Neuronal stem cell (in vitro differentiated cells): ENCODE data around the gene BCL2L11.

ENCODE experiments used
- DNase-seq: peaks from one replicate; pipeline ENCODE4 v3.0.0-alpha.2; 2013; ENCODE audit warnings: low spot score
- H2AFZ ChIP-seq: one replicate; pipeline ENCODE4 v1.6.1; 2013; ENCODE audit warnings: mild to moderate bottlenecking, low read length, inconsistent platforms
- H2AK5ac ChIP-seq: 2 replicates; pipeline ENCODE4 v1.6.1; 2013; ENCODE audit warnings: low read depth, mild to moderate bottlenecking, inconsistent platforms, low read length, moderate library complexity, mixed read lengths
- H2BK120ac ChIP-seq: 2 replicates; pipeline ENCODE4 v1.6.1; 2013; ENCODE audit warnings: low read depth, mild to moderate bottlenecking, inconsistent platforms, low read length, moderate library complexity, mixed read lengths
- H2BK12ac ChIP-seq: one replicate; pipeline ENCODE4 v1.6.1; 2013; ENCODE audit warnings: low read length, inconsistent platforms
- H2BK15ac ChIP-seq: 2 replicates; pipeline ENCODE4 v1.6.1; 2013; ENCODE audit warnings: mild to moderate bottlenecking, low read length, inconsistent platforms, mixed read lengths
- H2BK5ac ChIP-seq: one replicate; pipeline ENCODE4 v1.6.1; 2013; ENCODE audit warnings: inconsistent platforms, mild to moderate bottlenecking, low read length, moderate library complexity
- H3K14ac ChIP-seq: one replicate; pipeline ENCODE4 v1.6.1; 2013; ENCODE audit warnings: low read length, inconsistent platforms
- H3K18ac ChIP-seq: 2 replicates; pipeline ENCODE4 v1.6.1; 2013; ENCODE audit warnings: low read length, inconsistent platforms
- H3K23ac ChIP-seq: 2 replicates; pipeline ENCODE4 v1.6.1; 2013; ENCODE audit warnings: low read depth, mild to moderate bottlenecking, mixed read lengths, low read length, inconsistent platforms; ENCODE audit not compliant: poor library complexity
- H3K27ac ChIP-seq: replicated peaks from 3 replicates; pipeline ENCODE4 v1.5.1; 2013; ENCODE audit warnings: low read length, inconsistent platforms
- H3K27me3 ChIP-seq, 3 experiments: 2 replicates each; pipeline ENCODE4 v1.6.1; 2013; ENCODE audit warnings: low read length in 3 of 3, mild to moderate bottlenecking in 2 of 3, inconsistent platforms in 1 of 3, low read depth in 1 of 3, mixed read lengths in 1 of 3, moderate library complexity in 1 of 3; ENCODE audit not compliant: control insufficient read depth in 3 of 3, insufficient read depth in 3 of 3
- H3K36me3 ChIP-seq, 2 donors: replicated peaks in 1 of 2; 2 replicates each; pipeline ENCODE4 v1.6.1; 2013; ENCODE audit warnings: low read length in 2 of 2; ENCODE audit not compliant: control insufficient read depth in 2 of 2, insufficient read depth in 2 of 2
- H3K4ac ChIP-seq: 2 replicates; pipeline ENCODE4 v1.6.1; 2013; ENCODE audit warnings: inconsistent platforms, mild to moderate bottlenecking, low read length, moderate library complexity
- H3K4me1 ChIP-seq, 2 donors: 1 replicate in 1 of 2; 2 replicates in 1 of 2; pipeline ENCODE4 v1.6.1; 2013; ENCODE audit warnings: low read length in 2 of 2, low read depth in 1 of 2; ENCODE audit not compliant: control insufficient read depth in 2 of 2, insufficient read depth in 1 of 2
- H3K4me2 ChIP-seq: one replicate; pipeline ENCODE4 v1.6.1; 2013; ENCODE audit warnings: mild to moderate bottlenecking, low read length, inconsistent platforms; ENCODE audit not compliant: insufficient read depth, poor library complexity, severe bottlenecking
- H3K4me3 ChIP-seq, 2 donors: 2 replicates each; pipeline ENCODE4 v1.5.1; 2013; ENCODE audit warnings: low read length in 2 of 2, mild to moderate bottlenecking in 2 of 2, inconsistent platforms in 1 of 2, moderate library complexity in 1 of 2
- H3K79me1 ChIP-seq: one replicate; pipeline ENCODE4 v1.6.1; 2013; ENCODE audit warnings: low read depth, mild to moderate bottlenecking, inconsistent platforms, low read length, moderate library complexity
- H3K9ac ChIP-seq: one replicate; pipeline ENCODE4 v1.6.1; 2013; ENCODE audit warnings: mild to moderate bottlenecking, low read depth, low read length, inconsistent platforms; ENCODE audit not compliant: poor library complexity
- H3K9me3 ChIP-seq, 2 donors: replicated peaks in 1 of 2; 2 replicates each; pipeline versions ENCODE3 to v1.6.1; 2013; ENCODE audit warnings: low read length in 2 of 2, mild to moderate bottlenecking in 2 of 2, inconsistent platforms in 1 of 2, low read depth in 1 of 2, mixed read lengths in 1 of 2, moderate library complexity in 1 of 2; ENCODE audit not compliant: control insufficient read depth in 2 of 2, insufficient read depth in 1 of 2
- H4K8ac ChIP-seq: one replicate; pipeline ENCODE4 v1.6.1; 2013; ENCODE audit warnings: low read depth, mild to moderate bottlenecking, inconsistent platforms, low read length, moderate library complexity
- H4K91ac ChIP-seq: one replicate; pipeline ENCODE4 v1.6.1; 2013; ENCODE audit warnings: low read length, low read depth, mild to moderate bottlenecking, inconsistent platforms; ENCODE audit not compliant: poor library complexity
- WGBS, 2 donors: extraction: QIAGEN DNeasy Blood & Tissue Kit; methylation state at CpG; one replicate each; pipeline ENCODE4 v1.1.7; 2013; ENCODE audit warnings: missing lambda C conversion rate in 2 of 2, mixed read lengths in 1 of 2; ENCODE audit not compliant: insufficient read length in 2 of 2, insufficient replicate concordance in 1 of 2; ENCODE audit errors: extremely low coverage in 2 of 2; 5-methylcytosine and 5-hydroxymethylcytosine counted together

The BCL2L11 gene

GRCh38 chr2:111165084-111165483 lies 44.4 kb downstream of the BCL2L11 start:
- Histone ChIP-seq H3K27ac (no peak overlapping the region), H2BK15ac (no peak overlapping the region), H3K36me3 (peaks cover 37 to 81% of the 10 kb centered on the region in 2 donors), H3K9me3 (peaks cover 0 to 4% of the 10 kb centered on the region in 2 donors), H3K14ac (no peak overlapping the region), H3K27me3 (no peaks in the 10 kb centered on the region), H2BK12ac (no peak overlapping the region), H4K91ac (no peak overlapping the region), H3K4me1 (peaks cover 0 to 9% of the 10 kb centered on the region in 2 donors), H2AFZ (no peak overlapping the region), H2BK120ac (no peak overlapping the region), H3K4me3 (no peak overlapping the region), H4K8ac (no peak overlapping the region), H3K23ac (no peak overlapping the region), H3K4ac (no peak overlapping the region), H2BK5ac (no peak overlapping the region), H3K79me1 (peaks cover 6% of the 10 kb centered on the region), H3K18ac (no peak overlapping the region), H3K9ac (no peak overlapping the region), H3K4me2 (no peak overlapping the region), H2AK5ac (no peak overlapping the region)
- DNase-seq = no peak
- no CpG with 5 or more reads among the region's 7 CpGs for WGBS, 2 donors

GRCh38 chr2:111166115-111166514 lies 45.4 kb downstream of the BCL2L11 start:
- H3K4ac ChIP-seq = no peak overlapping the region
- H2BK120ac ChIP-seq = no peak overlapping the region
- peak overlapping the region; percentile 31 for H3K9ac ChIP-seq
- H2AK5ac ChIP-seq = no peak overlapping the region
- H2BK15ac ChIP-seq = no peak overlapping the region
- no peak overlapping the region for H2AFZ ChIP-seq
- peaks cover 3% of the 10 kb centered on the region for H3K79me1 ChIP-seq
- H3K14ac ChIP-seq = no peak overlapping the region
- WGBS, 2 donors = no CpG with 5 or more reads among the region's 5 CpGs
- H3K27me3 ChIP-seq = no peaks in the 10 kb centered on the region
- no peak overlapping the region for H4K91ac ChIP-seq
- no peak overlapping the region for H3K27ac ChIP-seq
- H3K9me3 ChIP-seq = peaks cover 0 to 4% of the 10 kb centered on the region in 2 donors
- no peak overlapping the region for H4K8ac ChIP-seq
- peaks cover 32 to 70% of the 10 kb centered on the region in 2 donors for H3K36me3 ChIP-seq
- no peak overlapping the region for H2BK5ac ChIP-seq
- H3K23ac ChIP-seq = peak overlapping the region; percentile 12
- H3K4me1 ChIP-seq = peaks cover 0 to 9% of the 10 kb centered on the region in 2 donors
- H3K4me2 ChIP-seq = no peak overlapping the region
- H2BK12ac ChIP-seq = no peak overlapping the region
- DNase-seq = no peak
- H3K18ac ChIP-seq = no peak overlapping the region
- no peak overlapping the region for H3K4me3 ChIP-seq

- peaks cover 0 to 4% of the 10 kb centered on the region in 2 donors for H3K9me3 ChIP-seq
- H3K36me3 ChIP-seq = peaks cover 23 to 59% of the 10 kb centered on the region in 2 donors
- no peak overlapping the region for H2AK5ac ChIP-seq
- H3K4me2 ChIP-seq = no peak overlapping the region
- H3K23ac ChIP-seq = peak overlapping the region; percentile 12
- H2BK5ac ChIP-seq = no peak overlapping the region
- H2BK12ac ChIP-seq = no peak overlapping the region
- no peak overlapping the region for H3K4me3 ChIP-seq
- H2BK15ac ChIP-seq = no peak overlapping the region
- H3K14ac ChIP-seq = no peak overlapping the region
- H3K27me3 ChIP-seq = no peaks in the 10 kb centered on the region
- no peak overlapping the region for H2AFZ ChIP-seq
- no peak overlapping the region for H3K9ac ChIP-seq
- H2BK120ac ChIP-seq = no peak overlapping the region
- peaks cover 0 to 14% of the 10 kb centered on the region in 2 donors for H3K4me1 ChIP-seq
- peak overlapping the region; percentile 15 for H3K18ac ChIP-seq
- no peaks in the 10 kb centered on the region for H3K79me1 ChIP-seq
- no peak for DNase-seq
- H4K8ac ChIP-seq = no peak overlapping the region
- WGBS, 2 donors = no CpG with 5 or more reads among the region's 9 CpGs
- H3K4ac ChIP-seq = no peak overlapping the region
- H3K27ac ChIP-seq = no peak overlapping the region
- H4K91ac ChIP-seq = no peak overlapping the region
Observed at GRCh38 chr2:111167076-111167862, 46.6 kb downstream of the BCL2L11 start.

GRCh38 chr2:111167863-111168162 lies 47.1 kb downstream of the BCL2L11 start:
- H3K14ac ChIP-seq = no peak overlapping the region
- peaks cover 0 to 14% of the 10 kb centered on the region in 2 donors for H3K4me1 ChIP-seq
- no peak overlapping the region for H3K27ac ChIP-seq
- no peak overlapping the region for H2BK120ac ChIP-seq
- H4K8ac ChIP-seq = no peak overlapping the region
- no peak overlapping the region for H3K4me2 ChIP-seq
- WGBS, 2 donors = no CpG with 5 or more reads among the region's 4 CpGs
- H2AK5ac ChIP-seq = no peak overlapping the region
- H3K4ac ChIP-seq = no peak overlapping the region
- H3K9me3 ChIP-seq = peaks cover 0 to 4% of the 10 kb centered on the region in 2 donors
- H3K27me3 ChIP-seq = no peaks in the 10 kb centered on the region
- H2AFZ ChIP-seq = no peak overlapping the region
- no peak overlapping the region for H3K4me3 ChIP-seq
- no peak overlapping the region for H2BK15ac ChIP-seq
- no peak overlapping the region for H2BK12ac ChIP-seq
- peak overlapping the region; percentile 12 for H3K23ac ChIP-seq
- peak overlapping the region; percentile 15 for H3K18ac ChIP-seq
- H3K79me1 ChIP-seq = no peaks in the 10 kb centered on the region
- H3K9ac ChIP-seq = no peak overlapping the region
- H3K36me3 ChIP-seq = peaks cover 21 to 54% of the 10 kb centered on the region in 2 donors
- no peak overlapping the region for H2BK5ac ChIP-seq
- no peak for DNase-seq
- H4K91ac ChIP-seq = no peak overlapping the region
